ENCODE data around the gene SLC6A11. TPM values are rescaled to one million over a fixed set of nuclear protein-coding genes. Genes with fewer than 3 reads are reported as not detected.

The SLC6A11 gene
- total RNA-seq, 1 experiment from 2014 or later = not detected

- CTCF ChIA-PET = no interaction called here
- no peak for DNase-seq
- no peaks in the 10 kb centered on the region for H3K9me3 ChIP-seq
- Mint-ChIP-seq H3K36me3 (ENCODE audit: insufficient read depth, unreplicated experiment) (no peaks in the 10 kb centered on the region), H3K4me3 (ENCODE audit: unreplicated experiment) (no peak overlapping the region), H3K9me3 (ENCODE audit: unreplicated experiment) (no peaks in the 10 kb centered on the region), H3K27ac (ENCODE audit: unreplicated experiment) (no peak overlapping the region), H3K4me1 (ENCODE audit: low read depth, unreplicated experiment) (no peaks in the 10 kb centered on the region), H3K27me3 (ENCODE audit: insufficient read depth, unreplicated experiment) (peaks cover 15% of the 10 kb centered on the region)
- no peaks in the 10 kb centered on the region for H3K4me1 ChIP-seq
- TF ChIP-seq, protein P1, sequence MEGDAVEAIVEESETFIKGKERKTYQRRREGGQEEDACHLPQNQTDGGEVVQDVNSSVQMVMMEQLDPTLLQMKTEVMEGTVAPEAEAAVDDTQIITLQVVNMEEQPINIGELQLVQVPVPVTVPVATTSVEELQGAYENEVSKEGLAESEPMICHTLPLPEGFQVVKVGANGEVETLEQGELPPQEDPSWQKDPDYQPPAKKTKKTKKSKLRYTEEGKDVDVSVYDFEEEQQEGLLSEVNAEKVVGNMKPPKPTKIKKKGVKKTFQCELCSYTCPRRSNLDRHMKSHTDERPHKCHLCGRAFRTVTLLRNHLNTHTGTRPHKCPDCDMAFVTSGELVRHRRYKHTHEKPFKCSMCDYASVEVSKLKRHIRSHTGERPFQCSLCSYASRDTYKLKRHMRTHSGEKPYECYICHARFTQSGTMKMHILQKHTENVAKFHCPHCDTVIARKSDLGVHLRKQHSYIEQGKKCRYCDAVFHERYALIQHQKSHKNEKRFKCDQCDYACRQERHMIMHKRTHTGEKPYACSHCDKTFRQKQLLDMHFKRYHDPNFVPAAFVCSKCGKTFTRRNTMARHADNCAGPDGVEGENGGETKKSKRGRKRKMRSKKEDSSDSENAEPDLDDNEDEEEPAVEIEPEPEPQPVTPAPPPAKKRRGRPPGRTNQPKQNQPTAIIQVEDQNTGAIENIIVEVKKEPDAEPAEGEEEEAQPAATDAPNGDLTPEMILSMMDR (IDR thresholded peaks at IDR 0.05; ENCODE audit: insufficient read depth in 1 of 2, low read depth in 1 of 2, low read length in 1 of 2, severe bottlenecking in 1 of 2, unreplicated experiment in 1 of 2) = no peak
- no peak overlapping the region for H3K4me3 ChIP-seq (ENCODE audit: low read depth, low read length)
- no TSS peak for BruUV-seq (replicated peaks)
- no peaks in the 10 kb centered on the region for H3K36me3 ChIP-seq (ENCODE audit: control insufficient read depth, insufficient read depth, low read length)
- POLR2A ChIA-PET = no interaction called here
- intact Hi-C loops (cut with micrococcal nuclease; ENCODE audit: unreplicated experiment) = no loop called here
- H3K27me3 ChIP-seq (replicated peaks; ENCODE audit: control insufficient read depth, insufficient read depth, low read length) = no peaks in the 10 kb centered on the region
These were observed 132.3 kb downstream of the SLC6A11 start for GRCh38 chr3:10948326-10948725.

DNA sequence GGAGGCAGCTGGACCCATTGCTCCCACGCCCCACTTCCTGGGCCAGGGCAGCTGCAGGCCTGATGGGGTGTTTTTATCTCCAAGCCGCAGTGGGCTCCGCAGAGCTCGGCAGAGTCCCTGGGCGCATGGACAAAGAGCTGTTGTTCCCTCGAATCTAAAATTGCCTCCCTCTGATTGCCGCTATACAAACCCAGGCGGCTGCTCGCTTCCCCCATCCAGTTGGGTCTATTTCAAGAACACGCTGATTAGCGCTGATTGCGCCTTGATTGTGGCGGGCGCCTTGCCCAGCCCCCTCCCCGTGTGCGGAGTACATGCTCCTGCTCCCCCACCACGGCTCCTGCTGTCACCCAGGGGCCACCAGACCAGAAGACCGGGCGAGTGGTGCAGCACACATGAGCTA lies 133.2 kb downstream of the SLC6A11 start:
- no peaks in the 10 kb centered on the region for H3K36me3 Mint-ChIP-seq (ENCODE audit: insufficient read depth, unreplicated experiment)
- intact Hi-C loops (cut with micrococcal nuclease; ENCODE audit: unreplicated experiment) = no loop called here
- Histone ChIP-seq H3K9me3 (no peaks in the 10 kb centered on the region), H3K4me1 (no peaks in the 10 kb centered on the region), H3K36me3 (ENCODE audit: control insufficient read depth, insufficient read depth, low read length) (no peaks in the 10 kb centered on the region), H3K27me3 (replicated peaks; ENCODE audit: control insufficient read depth, insufficient read depth, low read length) (no peaks in the 10 kb centered on the region), H3K4me3 (ENCODE audit: low read depth, low read length) (no peak overlapping the region)
- no peak for DNase-seq
- ChIA-PET CTCF (no interaction called here), POLR2A (no interaction called here)
- no peaks in the 10 kb centered on the region for H3K4me1 Mint-ChIP-seq (ENCODE audit: low read depth, unreplicated experiment)
- TF ChIP-seq, protein P1 (IDR thresholded peaks at IDR 0.05; ENCODE audit: insufficient read depth in 1 of 2, low read depth in 1 of 2, low read length in 1 of 2, severe bottlenecking in 1 of 2, unreplicated experiment in 1 of 2) = no peak
- BruUV-seq (replicated peaks) = no TSS peak
- H3K27me3 Mint-ChIP-seq (ENCODE audit: insufficient read depth, unreplicated experiment) = peaks cover 15% of the 10 kb centered on the region
- no peak overlapping the region for H3K4me3 Mint-ChIP-seq (ENCODE audit: unreplicated experiment)
- no peaks in the 10 kb centered on the region for H3K9me3 Mint-ChIP-seq (ENCODE audit: unreplicated experiment)
- H3K27ac Mint-ChIP-seq (ENCODE audit: unreplicated experiment) = no peak overlapping the region

GRCh38 chr3:10950476-10951294 lies 134.7 kb downstream of the SLC6A11 start:
- H3K4me1 ChIP-seq = no peaks in the 10 kb centered on the region
- Mint-ChIP-seq H3K27me3 (ENCODE audit: insufficient read depth, unreplicated experiment) (peaks cover 19% of the 10 kb centered on the region), H3K4me3 (ENCODE audit: unreplicated experiment) (no peak overlapping the region), H3K36me3 (ENCODE audit: insufficient read depth, unreplicated experiment) (no peaks in the 10 kb centered on the region), H3K4me1 (ENCODE audit: low read depth, unreplicated experiment) (no peaks in the 10 kb centered on the region), H3K27ac (ENCODE audit: unreplicated experiment) (no peak overlapping the region), H3K9me3 (ENCODE audit: unreplicated experiment) (no peaks in the 10 kb centered on the region)
- no peaks in the 10 kb centered on the region for H3K9me3 ChIP-seq
- TF ChIP-seq, protein P1 (IDR thresholded peaks at IDR 0.05; ENCODE audit: insufficient read depth in 1 of 2, low read depth in 1 of 2, low read length in 1 of 2, severe bottlenecking in 1 of 2, unreplicated experiment in 1 of 2) = peak; percentile 41 to 55
- DNase-seq = peak in 1 of 2 experiments; percentile 26
- BruUV-seq (replicated peaks) = no TSS peak
- ChIA-PET CTCF (interaction anchor here (0.7 kb wide), 1 partner anchor 192 kb away, joined by 3 read pairs; no protein-coding TSS in a partner anchor), POLR2A (no interaction called here)
- intact Hi-C loops (cut with micrococcal nuclease; ENCODE audit: unreplicated experiment) = loop anchor here (1.0 kb wide), 1 partner anchor 109 kb away; no protein-coding TSS in a partner anchor
- peaks cover 1% of the 10 kb centered on the region; the same call in 1 of the 2 replicates for H3K27me3 ChIP-seq (replicated peaks; ENCODE audit: control insufficient read depth, insufficient read depth, low read length)
- H3K4me3 ChIP-seq (ENCODE audit: low read depth, low read length) = no peak overlapping the region
- no peaks in the 10 kb centered on the region for H3K36me3 ChIP-seq (ENCODE audit: control insufficient read depth, insufficient read depth, low read length)
